HG03558 (cell line): Measurements from ENCODE around the gene DNA2.

ENCODE experiments used
- ATAC-seq: cut with Tn5 transposase; IDR thresholded peaks from one replicate; pipeline ENCODE4 v1.9.1; 2021; ENCODE audit warnings: moderate number of reproducible peaks; ENCODE audit not compliant: unreplicated experiment; ENCODE audit errors: extremely low read depth

The DNA2 gene

GRCh38 chr10:68367121-68367520 lies 104.7 kb downstream of the DNA2 start:
- ATAC-seq, result no peak

- no peak for ATAC-seq
These were observed 105.2 kb downstream of the DNA2 start for GRCh38 chr10:68366600-68366999.

GRCh38 chr10:68365611-68366010 lies 106.2 kb downstream of the DNA2 start:
- ATAC-seq, result no peak

GRCh38 chr10:68364101-68364886 lies 107.5 kb downstream of the DNA2 start:
- ATAC-seq, result no peak
